Activated CD8-positive, alpha-beta memory T cell treated with anti-CD3 and anti-CD28 coated beads, Interleukin-2, amount 10 ng/mL, durations not matched to agents 7 days and 5 days (primary cell): ENCODE results near the gene CRB3. TPM values are rescaled to one million over a fixed set of nuclear protein-coding genes. Genes with fewer than 3 reads are reported as not detected.

Experiments
- ATAC-seq: fragments of 150-1000 bp; cut with Tn5 transposase; one replicate; pipeline ENCODE4 v1.10.0; 2021; ENCODE audit warnings: moderate library complexity
- CTCF ChIA-PET: fragments of 350-600 bp; sonication (Branson Sonifier 250); formaldehyde crosslinking; loops from one replicate; lab custom pipeline; 2021; ENCODE audit warnings: antibody characterized with exemption; lab: Charles Lee
- DNase-seq: peaks from one replicate; pipeline ENCODE4 v3.0.0-alpha.2; 2020
- H3K27ac Mint-ChIP-seq: one replicate; pipeline ENCODE4 v1.8.0; 2021; ENCODE audit warnings: mild to moderate bottlenecking, mixed read lengths
- H3K27me3 Mint-ChIP-seq: one replicate; pipeline ENCODE4 v1.8.0; 2021; ENCODE audit warnings: mixed read lengths
- H3K36me3 Mint-ChIP-seq: one replicate; pipeline ENCODE4 v1.8.0; 2021; ENCODE audit warnings: mild to moderate bottlenecking, mixed read lengths
- H3K4me1 Mint-ChIP-seq: one replicate; pipeline ENCODE4 v1.8.0; 2021; ENCODE audit warnings: mixed read lengths
- H3K4me3 Mint-ChIP-seq: one replicate; pipeline ENCODE4 v1.8.0; 2021; ENCODE audit warnings: mild to moderate bottlenecking, moderate library complexity, mixed read lengths
- H3K9me3 Mint-ChIP-seq: one replicate; pipeline ENCODE4 v1.8.0; 2022; ENCODE audit warnings: low read depth, mixed read lengths
- microRNA-seq: library from miRNA; unstranded; fragments of <30 nt; microRNA quantifications from one replicate; pipeline ENCODE4 v1.2.0, GENCODE V29; 2022
- total RNA-seq, 2 experiments: library from RNA; stranded (reverse); gene quantifications; one replicate each; pipeline ENCODE4 v1.2.3, GENCODE V29; 2021

CRB3 gene
- total RNA-seq, 2 experiments from 2014 or later: 0.45 to 0.55 TPM

- H3K4me3 Mint-ChIP-seq: peak overlapping the region; percentile 89
- ATAC-seq: peak; percentile 71
- no peaks in the 10 kb centered on the region for H3K9me3 Mint-ChIP-seq
- H3K36me3 Mint-ChIP-seq: no peaks in the 10 kb centered on the region
- H3K27me3 Mint-ChIP-seq: no peaks in the 10 kb centered on the region
- CTCF ChIA-PET: interaction anchor here (0.6 to 4.3 kb wide), 40 partner anchors 9 to 374 kb away, joined by 3 to 61 read pairs (median 4); partner anchors contain the start of genes CD70, CLPP, DENND1C and GPR108
- H3K4me1 Mint-ChIP-seq: peaks cover 40% of the 10 kb centered on the region
- DNase-seq: peak; percentile 92
- H3K27ac Mint-ChIP-seq: peak overlapping the region; percentile 96
These were observed 52.1 kb downstream of the CRB3 start for GRCh38 chr19:6516018-6516658.

Small RNAs within 50 kb of the gene (microRNA-seq; reads per million reads assigned to microRNA genes)
- gene MIR3940: 19.2 reads per million, percentile 42 among the genes with 10 or more reads in this experiment

Other genes starting within 250 kb of the CRB3 start
- gene MLLT1, start 184.3 kb upstream of the CRB3 start, total RNA-seq: 10 to 100 TPM; 40.5 to 47.1 TPM
- gene ACER1, start 130.7 kb upstream of the CRB3 start, total RNA-seq: under 1 TPM in 1 of 2 experiments, not detected in 1; 0.26 TPM
- 100 to 1,000 TPM; 141 to 145 TPM for gene CLPP, start 102.7 kb upstream of the CRB3 start, total RNA-seq
- gene ALKBH7, start 91.5 kb upstream of the CRB3 start, total RNA-seq: 10 to 100 TPM; 31.9 to 45.8 TPM
- 1 to 10 TPM; 1.8 to 2.6 TPM for gene PSPN, start 88.3 kb upstream of the CRB3 start, total RNA-seq
- 10 to 100 TPM; 64.7 to 77.4 TPM for gene GTF2F1, start 71.1 kb upstream of the CRB3 start, total RNA-seq
- gene KHSRP, start 39.5 kb upstream of the CRB3 start, total RNA-seq: 100 to 1,000 TPM; 341 to 364 TPM
- gene SLC25A41, start 30.5 kb upstream of the CRB3 start, total RNA-seq: under 1 TPM; 0.44 to 0.52 TPM
- 10 to 100 TPM; 25.2 to 27.9 TPM for gene SLC25A23, start 4.5 kb upstream of the CRB3 start, total RNA-seq
- gene DENND1C, start 17.5 kb downstream of the CRB3 start, total RNA-seq: 100 to 1,000 TPM; 100 to 113 TPM
- gene TUBB4A, start 38.0 kb downstream of the CRB3 start, total RNA-seq: 1 to 10 TPM; 7.5 to 8.1 TPM
- 10 to 100 TPM in 1 of 2 experiments, 1 to 10 TPM in 1; 4.7 to 18.5 TPM for gene TNFSF9, start 66.8 kb downstream of the CRB3 start, total RNA-seq
- 100 to 1,000 TPM in 1 of 2 experiments, 10 to 100 TPM in 1; 74.3 to 184 TPM for gene CD70, start 126.9 kb downstream of the CRB3 start, total RNA-seq
- 10 to 100 TPM; 31.1 to 55.9 TPM for gene TNFSF14, start 205.9 kb downstream of the CRB3 start, total RNA-seq